Right forelimb (tissue), 1 donor: ENCODE data around the gene SV2A.
"Not testable (repeated sequence)": the region's sequence is repeated elsewhere in the genome, so short reads cannot be mapped to it uniquely, and the experiment has no call there.

ENCODE experiments used
- DNase-seq: peaks from one replicate; pipeline ENCODE4 v3.0.0-alpha.2; 2018

Gene SV2A

DNA sequence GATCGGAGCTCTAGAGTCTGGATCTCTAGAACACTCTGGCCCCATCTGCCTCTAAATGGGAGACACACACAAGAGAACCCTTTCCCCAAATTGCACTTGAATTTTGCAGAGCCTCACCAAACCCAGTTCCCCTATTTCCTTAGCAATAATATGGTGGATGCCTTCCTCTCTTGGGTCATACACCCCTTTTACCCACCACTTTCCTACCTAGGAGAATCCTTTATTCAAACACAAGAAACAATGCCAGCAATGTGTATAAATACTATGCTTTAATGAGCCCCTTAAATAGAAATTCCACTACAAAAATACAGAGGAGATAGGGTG lies 10.7 kb upstream of the SV2A start:
- DNase-seq = no peak

DNA sequence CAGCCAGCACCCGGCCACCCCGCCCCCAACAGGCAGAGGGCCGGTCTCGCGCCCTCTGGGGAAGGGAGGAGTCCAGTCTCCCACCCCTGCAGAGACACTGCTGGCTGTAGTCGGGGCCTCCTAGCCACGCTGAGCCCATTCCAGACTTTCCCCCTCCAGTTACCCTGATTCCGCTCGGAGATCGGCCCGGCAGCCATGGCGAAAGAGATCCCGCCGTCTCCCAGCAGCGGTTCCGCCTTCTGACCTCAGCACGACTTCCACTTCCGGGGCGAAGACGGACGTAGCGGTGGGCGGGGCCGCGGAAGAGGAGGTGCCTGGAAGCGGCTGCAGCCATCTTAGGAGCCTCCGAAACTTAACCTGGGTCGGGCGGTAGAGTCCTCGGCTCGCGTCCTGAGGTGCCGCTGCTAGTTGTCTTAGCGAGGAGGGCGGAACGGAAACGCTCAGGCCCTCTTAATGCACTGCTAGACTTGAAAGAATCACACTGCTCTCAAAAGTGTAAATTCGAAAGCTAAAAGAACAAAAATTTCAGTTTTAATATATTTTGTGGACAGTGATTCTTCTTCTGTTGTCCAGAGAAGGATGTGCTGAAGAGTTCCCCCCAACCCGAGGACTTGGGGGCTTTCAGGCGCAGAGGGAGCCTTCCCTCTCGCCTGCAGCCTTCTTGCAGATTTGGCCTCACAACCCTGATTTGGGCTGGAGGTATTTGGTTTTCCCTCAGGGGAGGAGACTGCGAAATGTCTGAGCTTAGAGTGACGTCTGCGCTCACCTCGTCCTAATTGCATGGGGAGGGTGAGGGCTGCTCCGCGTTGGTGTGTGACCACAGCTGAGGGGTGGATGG lies 10.1 kb upstream of the SV2A start, which contains the start of gene SF3B4:
Gene SF3B4 (minus strand): TSS at position 241 of the 838 bp plus-strand sequence. CDS start 44 bp downstream, at position 197.
- DNase-seq = peak; percentile 96

DNA sequence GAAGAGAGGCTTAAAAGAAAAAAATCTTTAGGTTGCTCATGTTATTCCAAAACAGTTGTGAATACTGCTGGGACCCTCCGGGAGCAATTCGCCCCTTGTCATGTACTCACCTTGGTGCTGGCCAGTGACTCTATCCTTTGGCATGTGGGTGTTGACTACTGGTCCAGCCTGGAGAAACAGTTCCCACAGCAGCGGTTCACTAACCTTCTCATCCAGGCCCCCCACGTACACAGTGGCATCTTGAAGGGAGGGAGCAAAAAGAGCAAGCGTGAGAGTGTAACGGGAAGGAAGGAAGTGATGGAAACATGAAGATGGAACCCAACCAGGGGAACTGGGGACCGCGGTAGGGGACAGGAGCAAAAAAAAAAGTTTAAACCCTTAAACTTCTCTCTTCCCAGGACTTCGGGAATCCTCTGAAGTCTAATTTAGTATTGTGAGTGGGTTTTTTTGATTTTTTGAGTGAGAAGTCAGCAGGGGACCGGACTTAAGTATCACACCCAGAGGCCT lies 9.5 kb upstream of the SV2A start:
- no peak for DNase-seq

DNA sequence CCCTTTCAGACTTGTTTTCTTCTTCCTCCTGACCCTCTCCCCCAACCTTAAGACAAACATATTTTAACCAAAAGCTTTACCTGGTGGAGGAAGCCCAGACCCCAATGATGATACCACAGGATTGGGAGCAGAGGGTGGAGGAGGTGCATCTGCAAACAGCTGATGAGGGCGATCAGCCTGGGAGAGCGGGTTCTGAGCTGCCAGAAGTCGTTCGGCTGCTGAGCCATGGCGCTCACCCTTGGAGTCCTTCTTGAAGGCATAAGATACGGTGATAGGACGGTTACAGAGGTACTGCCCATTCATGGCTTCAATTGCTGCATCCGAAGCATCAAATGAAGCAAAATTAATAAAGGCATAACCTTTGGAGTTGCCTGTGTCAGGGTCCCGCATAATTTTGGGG lies 8.7 kb upstream of the SV2A start:
- no peak for DNase-seq

DNA sequence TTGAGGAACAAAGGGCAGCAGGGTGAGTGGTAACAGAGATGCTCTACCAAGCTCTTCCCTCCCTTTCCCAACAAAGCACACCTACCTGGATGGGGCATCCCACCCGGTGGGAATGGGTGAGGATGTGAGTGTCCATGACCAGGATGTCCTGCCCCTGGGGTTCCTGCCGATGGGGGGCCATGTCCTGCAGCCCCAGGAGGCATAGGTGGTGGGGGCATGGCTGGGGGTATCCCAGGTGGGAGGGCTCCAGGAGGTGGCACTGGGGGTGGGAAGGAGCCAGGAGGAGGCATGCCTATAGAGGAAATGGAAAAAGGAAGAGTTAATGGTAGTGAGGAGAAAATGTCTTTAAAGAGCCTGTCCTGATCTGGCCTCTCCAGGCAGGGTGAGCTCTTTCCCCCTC lies 8.1 kb upstream of the SV2A start:
- no peak for DNase-seq

DNA sequence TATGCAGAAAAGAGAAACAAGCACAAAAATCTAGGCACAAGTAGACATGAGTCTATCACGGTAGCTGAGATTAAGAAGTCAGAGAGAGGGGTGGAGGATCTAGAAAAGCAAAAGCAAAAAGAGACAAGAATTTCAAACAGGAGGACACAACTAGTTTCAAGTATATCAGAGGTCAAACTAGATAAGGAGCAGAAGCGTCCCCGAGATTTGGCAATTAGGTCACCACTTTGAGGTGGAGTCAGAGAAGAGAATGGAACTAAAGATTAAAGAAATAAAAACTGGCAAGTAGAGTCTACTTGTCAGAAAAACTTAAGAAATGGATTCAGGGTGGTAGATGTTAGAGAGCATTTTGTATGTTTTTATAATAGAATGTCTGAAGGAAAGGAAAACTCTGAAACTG lies 7.7 kb upstream of the SV2A start:
- no peak for DNase-seq

DNA sequence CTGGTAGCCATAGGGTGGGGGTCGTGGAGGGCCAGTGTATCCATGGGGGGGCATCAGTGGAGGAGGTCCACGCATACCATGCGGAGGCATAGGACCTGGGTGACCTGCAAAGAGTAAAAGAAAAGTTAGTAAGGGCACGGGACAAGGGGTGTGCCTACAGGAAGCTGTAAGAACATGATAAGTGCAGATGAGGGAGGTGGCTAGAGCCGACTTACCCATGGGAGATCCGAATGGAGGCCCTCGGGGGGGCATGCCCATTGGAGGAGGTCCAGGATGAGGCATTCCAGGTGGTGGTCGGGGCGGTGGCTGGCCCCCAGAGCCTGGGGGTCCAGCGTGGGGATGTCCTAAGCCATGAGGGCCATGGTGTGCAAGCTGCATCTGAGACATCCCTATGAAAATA lies 6.0 kb upstream of the SV2A start:
- no peak for DNase-seq

DNA sequence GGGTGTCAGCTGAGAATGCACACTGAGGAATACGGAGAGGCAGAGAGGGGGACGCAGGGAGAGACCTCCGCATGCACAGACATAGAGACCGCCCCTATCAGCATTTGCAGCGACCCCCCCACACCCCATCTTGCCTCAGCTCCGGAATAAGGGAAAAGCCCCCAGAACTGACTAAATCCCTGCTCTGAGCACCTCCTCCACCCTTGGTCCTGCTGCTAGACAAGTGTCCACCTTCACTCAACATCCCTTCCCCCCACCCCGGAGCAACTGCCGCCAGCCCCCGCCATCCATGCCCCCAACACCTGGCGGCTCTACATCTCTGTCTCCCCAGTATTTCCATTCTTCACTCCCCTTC lies 769 bp downstream of the SV2A start:
- no peak for DNase-seq

DNA sequence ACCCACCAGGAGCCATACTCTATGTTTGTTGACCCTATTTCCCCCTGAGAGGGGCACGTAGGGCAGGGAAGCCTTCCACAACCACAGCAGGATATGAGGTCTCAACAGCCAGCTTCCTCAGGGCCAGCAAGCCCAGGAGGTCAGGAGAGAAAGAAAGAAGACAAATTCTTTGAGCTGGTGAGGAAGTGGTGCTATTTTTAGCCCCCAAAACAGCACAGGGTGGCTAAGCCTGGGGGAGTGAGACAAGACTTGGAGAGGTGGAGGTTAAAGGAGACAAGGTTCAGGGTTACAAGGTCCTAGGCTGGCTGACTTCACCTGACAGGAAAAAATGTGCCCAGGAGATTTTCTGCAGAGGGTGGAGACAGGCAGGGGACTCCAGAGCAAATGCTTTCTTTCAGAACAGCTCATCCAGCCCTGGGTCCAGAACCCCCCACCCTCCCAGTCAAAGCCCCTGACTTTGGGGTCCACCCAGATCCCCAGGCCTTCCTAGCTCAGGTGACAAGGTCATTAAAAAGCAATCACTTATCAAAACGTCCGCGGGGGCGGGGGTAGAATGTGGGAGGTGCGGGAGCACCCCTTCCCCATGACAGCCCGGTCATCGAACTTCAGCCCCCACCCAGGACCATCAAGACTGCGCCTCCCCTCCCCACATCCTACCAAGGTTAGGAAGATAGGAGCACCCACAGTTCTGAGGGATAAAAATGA lies 1.3 kb downstream of the SV2A start:
- no peak for DNase-seq

DNA sequence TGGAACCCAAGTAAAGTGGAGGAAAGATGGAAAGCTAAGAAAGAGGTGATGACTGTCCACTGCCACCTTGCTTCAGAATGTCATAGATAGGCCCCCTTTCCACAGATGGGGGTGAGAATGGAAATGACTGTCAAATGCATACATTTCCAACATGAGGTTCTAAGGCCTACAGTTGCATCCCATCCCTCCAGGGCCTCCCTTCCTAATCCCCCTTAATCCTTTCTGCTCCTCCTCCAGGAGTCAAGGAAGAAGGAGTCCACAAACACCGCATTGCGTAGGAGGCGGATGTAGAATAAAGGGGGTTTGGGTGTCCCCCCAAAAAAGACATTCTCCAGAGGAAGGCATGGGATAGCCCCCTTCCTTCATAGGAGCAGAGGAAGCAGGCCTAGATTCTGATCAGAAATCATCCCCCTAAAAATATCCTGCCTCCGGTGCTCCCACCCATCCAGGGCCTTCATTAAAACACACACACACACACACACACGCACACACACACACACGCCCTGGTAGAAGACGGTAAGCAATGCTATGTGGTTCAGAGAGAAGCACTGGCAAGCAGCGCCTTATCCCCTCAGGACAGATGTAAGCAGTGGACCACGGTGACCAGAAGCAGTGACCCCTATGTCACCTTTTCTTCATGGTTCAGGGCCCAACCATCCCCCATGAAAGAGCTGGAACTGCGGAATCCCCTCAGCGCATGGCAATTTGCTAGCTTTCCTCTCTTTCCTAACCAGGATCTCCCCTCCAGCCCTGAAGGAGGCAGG lies 2.0 kb downstream of the SV2A start:
- DNase-seq = no peak

DNA sequence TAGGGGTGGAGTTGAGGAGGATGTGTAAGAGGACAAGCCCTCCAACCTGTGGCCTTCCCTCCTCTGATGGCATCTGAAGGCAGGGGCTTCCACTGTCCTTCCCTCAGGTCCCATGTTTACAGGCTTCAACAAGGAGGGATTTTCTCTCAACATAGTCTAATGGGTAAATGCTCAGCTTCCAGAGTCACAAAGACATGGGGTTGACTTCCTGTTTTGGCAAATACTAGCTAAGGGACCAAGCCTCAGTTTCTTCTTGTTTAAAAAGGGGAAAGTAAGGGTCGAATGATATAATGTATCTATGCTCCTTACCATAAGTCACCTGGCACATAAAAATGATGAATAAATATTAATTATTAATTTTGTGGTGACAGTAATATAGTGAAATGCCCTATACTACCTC lies 3.1 kb downstream of the SV2A start:
- no peak for DNase-seq

DNA sequence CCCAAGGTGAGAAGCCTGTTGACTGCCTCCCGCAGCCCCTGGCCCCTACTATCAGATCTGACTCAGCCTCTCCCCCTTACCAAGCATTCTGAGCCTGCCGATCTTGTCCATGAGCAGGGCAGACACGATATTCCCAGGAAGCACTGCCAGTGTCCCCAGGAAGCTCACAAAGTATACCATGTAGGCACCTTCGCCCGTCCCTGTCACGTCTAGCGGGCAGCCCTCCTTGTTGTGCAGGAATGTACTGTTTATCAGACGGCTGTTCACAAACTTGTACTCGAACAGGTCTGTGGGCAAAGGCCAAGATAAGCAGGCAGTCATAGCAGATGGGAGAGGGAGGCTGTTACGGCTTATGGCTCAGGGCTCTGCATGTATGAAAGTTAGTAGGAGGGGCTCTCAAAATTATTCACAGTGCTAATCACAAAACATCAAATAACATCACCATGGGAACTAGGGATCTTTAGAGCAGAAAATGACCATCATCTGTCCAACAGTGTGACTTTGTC lies 11.0 kb downstream of the SV2A start:
- no peak for DNase-seq

DNA sequence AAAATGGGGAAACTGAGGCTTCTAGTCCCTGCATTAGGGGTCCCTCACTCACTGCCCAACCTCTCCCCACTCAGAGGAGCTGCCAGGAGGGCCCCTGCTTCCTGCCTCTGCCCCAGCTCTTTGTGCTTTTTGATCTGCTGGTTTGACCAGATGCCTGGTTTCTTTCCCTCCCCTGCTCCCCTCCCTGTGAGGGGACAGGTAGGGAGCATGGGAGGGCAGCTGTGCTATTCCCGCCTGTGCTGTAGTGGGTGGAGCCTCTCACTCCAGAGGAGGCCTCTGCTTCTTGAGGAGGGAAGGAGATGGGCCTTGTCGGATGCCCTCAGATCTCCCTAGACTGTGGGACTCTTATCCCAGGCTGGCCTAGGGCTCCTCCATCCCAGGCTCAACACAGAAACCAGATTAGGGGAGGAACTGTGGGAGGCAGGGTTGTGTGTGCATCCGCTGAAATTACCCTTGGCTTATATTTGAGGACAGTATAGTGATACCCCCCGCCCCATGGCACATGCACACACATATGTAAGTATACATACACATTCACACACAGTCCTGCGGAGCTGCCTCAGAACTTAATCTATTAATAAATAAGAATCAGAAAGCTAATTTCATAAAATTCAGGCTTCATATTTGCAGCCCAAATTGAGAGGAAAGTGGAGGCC lies 13.7 kb downstream of the SV2A start:
- no peak for DNase-seq

DNA sequence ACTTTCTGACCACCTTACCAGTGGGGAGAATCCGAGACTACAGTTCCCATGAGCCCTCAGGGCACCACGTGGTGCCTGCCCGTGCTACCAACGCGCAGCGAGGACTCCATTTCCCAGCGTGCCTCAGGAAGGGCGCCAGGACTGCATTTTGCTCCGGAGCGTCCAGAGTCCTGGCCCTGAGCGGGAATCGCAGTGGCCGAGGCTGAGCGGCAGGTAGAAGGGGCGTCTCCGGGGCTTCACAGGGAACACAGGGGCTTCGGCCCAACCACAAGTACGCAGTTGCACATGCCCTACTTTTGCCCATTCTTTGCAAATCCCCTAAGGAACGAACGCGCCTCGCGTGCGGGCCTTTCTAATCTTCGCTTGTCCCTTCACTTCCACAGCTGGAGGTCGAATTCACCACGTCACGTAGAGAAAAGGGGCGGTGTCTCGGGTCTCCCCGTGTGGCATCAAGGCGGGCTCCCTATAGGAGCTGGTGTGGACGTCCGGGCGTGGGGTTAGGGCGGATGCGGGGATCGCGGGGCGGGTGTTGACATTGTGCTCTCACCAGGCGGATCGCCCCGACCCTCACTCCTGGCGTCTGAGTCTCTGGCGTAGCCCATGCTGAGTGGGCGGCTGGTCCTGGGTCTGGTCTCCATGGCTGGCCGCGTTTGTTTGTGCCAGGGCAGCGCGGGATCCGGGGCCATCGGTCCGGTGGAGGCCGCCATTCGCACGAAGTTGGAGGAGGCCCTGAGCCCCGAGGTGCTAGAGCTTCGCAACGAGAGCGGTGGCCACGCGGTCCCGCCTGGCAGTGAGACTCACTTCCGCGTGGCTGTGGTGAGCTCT lies 18.0 kb downstream of the SV2A start, which contains the start of gene BOLA1:
Gene BOLA1 (plus strand): TSS at position 109 of the 825 bp plus-strand sequence. CDS start 492 bp downstream, at position 601.
- peak; percentile 93 for DNase-seq

DNA sequence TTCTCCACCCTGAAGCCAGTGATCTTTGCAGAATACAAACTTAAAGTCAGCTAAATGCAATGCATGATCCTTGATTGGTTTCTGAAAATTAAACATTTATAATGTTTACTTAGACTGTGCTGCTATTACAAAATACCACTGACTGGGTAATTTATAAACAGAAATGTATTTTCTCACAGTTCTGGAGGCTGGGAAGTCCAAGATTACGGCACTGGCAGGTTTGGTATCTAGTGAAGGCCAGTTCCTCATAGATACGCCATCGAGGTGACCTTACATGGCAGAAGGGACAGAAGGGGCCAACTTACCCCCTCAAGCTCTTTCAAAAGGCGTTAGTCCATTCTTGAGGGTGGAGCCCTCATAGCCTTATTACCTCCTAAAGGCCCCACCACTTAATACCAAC lies 21.1 kb downstream of the SV2A start:
- no peak for DNase-seq

DNA sequence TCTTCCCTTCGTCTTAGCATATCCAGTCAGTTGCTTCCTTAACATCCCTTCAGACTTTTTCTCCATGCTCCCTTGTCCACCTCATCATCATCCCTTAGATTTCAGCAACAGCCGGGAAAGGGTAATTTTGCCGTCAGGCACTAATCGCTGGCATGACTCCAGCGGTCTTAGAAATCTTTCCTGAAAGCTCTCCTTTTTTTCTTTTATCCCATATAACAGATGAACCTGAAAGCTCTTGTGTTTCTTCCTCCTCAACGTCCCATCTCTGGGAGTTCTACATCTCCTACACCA lies 28.7 kb downstream of the SV2A start:
- DNase-seq = peak; percentile 52

DNA sequence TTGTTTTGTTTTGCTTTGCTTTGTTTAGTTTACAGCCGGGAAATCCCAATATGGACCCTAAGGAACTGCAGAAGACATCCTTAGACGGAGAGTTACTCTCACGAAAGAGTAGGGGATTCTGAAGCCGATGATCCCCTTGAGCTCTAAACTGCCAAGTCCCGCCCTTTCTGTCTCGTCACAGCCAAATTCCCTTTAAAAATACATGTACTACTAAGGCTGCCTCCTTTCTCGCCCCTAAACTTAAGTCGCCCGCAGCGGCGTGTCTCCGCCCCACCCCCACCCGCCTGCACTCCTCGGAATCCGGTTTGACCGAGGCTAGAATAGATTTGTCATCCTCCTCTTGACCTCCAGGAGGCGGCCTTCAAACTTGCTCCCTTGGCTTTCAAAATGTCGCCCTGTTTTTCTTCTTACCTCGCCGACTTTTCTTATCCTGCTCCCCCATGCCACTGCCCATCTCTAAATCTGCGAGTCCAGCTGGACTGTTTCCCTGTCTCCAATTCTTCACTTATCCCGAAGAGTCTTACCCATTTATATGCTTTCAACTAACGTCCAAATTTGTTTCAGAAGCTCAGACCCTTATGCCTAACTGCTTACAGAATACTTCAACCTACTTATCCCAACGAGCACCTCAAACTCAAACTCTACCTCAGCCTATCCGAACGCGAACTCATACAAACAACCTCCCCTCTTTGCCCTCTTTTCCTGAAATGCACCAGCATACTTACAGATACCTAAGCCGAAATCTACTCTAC lies 29.2 kb downstream of the SV2A start:
- peak; percentile 91 for DNase-seq

DNA sequence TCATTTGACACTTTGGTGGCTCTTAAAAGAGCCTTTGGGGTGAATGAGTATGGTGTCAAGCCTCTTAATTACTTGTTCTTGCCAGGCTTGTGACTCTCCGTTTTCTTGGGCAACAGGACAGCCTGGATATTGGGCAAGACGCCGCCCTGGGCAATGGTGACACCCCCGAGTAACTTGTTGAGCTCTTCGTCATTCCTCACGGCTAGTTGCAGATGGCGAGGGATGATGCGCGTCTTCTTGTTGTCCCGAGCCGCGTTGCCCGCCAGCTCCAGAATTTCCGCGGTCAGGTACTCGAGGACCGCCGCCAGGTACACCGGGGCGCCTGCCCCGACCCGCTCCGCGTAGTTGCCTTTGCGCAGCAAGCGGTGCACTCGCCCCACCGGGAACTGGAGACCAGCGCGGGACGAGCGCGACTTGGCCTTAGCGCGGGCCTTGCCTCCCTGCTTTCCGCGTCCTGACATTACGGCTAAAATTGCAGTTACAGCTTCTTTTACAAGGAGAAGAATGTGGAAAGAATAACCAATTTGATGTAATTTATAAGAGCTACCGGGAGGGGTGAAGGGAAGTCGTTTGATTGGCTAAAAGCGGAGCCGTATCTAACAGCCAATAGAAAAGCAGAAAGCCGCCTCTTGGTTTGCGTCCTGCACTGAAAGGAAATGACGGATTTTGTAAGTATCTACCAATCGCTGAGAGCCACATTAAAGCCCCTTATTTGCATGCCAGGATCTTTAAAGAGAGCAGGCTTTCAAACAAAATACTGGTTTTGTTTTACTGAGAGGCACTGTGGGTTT lies 30.0 kb downstream of the SV2A start:
- peak; percentile 88 for DNase-seq

DNA sequence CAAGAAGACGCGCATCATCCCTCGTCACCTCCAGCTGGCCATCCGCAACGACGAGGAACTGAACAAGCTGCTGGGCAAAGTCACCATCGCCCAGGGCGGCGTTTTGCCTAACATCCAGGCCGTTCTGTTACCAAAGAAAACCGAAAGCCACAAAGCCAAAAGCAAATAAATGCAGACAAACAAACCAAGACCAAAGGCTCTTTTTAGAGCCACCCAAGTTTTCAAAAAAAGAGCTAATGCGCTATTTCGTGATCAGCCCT lies 30.5 kb downstream of the SV2A start:
- not testable (repeated sequence) for DNase-seq

DNA sequence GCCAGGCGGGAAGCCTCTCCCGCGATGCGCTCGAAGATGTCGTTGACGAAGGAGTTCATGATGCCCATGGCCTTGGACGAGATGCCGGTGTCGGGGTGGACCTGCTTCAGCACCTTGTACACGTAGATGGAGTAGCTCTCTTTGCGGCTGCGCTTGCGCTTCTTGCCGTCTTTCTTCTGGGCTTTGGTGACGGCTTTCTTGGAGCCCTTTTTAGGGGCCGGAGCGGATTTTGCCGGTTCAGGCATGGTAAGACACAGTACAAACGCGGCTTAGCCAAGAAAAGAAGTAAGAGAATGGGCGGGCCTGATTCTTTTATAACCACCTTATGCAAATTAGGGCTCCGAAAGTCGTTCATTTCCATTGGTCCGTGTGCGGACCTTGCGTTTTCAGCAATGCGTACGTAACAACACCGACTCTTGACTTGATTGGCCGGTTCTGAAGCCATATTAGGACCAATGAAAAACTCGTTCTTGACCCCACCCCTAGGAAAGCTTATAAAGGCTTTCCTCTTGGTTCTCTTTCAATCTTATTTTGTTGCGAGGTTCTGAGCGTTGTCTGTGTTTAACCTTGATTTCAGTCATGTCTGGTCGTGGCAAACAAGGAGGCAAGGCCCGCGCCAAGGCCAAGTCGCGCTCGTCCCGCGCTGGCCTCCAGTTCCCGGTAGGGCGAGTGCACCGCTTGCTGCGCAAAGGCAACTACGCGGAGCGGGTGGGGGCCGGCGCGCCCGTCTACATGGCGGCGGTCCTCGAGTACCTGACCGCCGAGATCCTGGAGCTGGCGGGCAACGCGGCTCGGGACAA lies 31.0 kb downstream of the SV2A start:
- DNase-seq = peak; percentile 93
